GM19240 (cell line): ENCODE measurements around the gene PPFIA4.

Experiments
- DNase-seq: peaks from one replicate; pipeline ENCODE4 v3.0.0; 2011; ENCODE audit warnings: low spot score; ENCODE audit not compliant: insufficient read length

The PPFIA4 gene

GRCh38 chr1:203082571-203083462, 56.5 kb downstream of the PPFIA4 start:
- no peak for DNase-seq

- DNase-seq, result no peak
These were observed 57.2 kb downstream of the PPFIA4 start for GRCh38 chr1:203083463-203083921.

- DNase-seq, result no peak
These were observed 58.6 kb downstream of the PPFIA4 start for GRCh38 chr1:203084588-203085527.

- DNase-seq, result no peak
These were observed 59.5 kb downstream of the PPFIA4 start, which contains the start of gene MYOG for GRCh38 chr1:203085528-203086406. Gene MYOG (minus strand): TSS chr1:203086012. CDS start chr1:203085961, 51 bp downstream.

- DNase-seq, result no peak
These were observed 60.9 kb downstream of the PPFIA4 start for GRCh38 chr1:203086992-203087763.

GRCh38 chr1:203088441-203088840, 62.1 kb downstream of the PPFIA4 start:
- no peak for DNase-seq

GRCh38 chr1:203089001-203089650, 62.8 kb downstream of the PPFIA4 start:
- DNase-seq, result no peak

- DNase-seq, result no peak
These were observed 63.4 kb downstream of the PPFIA4 start for GRCh38 chr1:203089651-203090045.

- DNase-seq, result no peak
These were observed 64.3 kb downstream of the PPFIA4 start for GRCh38 chr1:203090421-203091198.

- no peak for DNase-seq
These were observed 64.8 kb downstream of the PPFIA4 start for GRCh38 chr1:203091199-203091477.

- DNase-seq, result no peak
These were observed 65.6 kb downstream of the PPFIA4 start for GRCh38 chr1:203091761-203092330.

GRCh38 chr1:203093754-203094410, 67.6 kb downstream of the PPFIA4 start:
- no peak for DNase-seq

GRCh38 chr1:203095061-203095690, 68.9 kb downstream of the PPFIA4 start:
- DNase-seq, result no peak

GRCh38 chr1:203096566-203096965, 70.3 kb downstream of the PPFIA4 start:
- no peak for DNase-seq

GRCh38 chr1:203097001-203097400, 70.7 kb downstream of the PPFIA4 start:
- DNase-seq, result no peak

- no peak for DNase-seq
These were observed 72.2 kb downstream of the PPFIA4 start for GRCh38 chr1:203098445-203098844.

- DNase-seq, result no peak
These were observed 72.7 kb downstream of the PPFIA4 start for GRCh38 chr1:203098914-203099520.
